ENCODE data around the gene LRRFIP2.
"Not testable (repeated sequence)": the region's sequence is repeated elsewhere in the genome, so short reads cannot be mapped to it uniquely, and the experiment has no call there.

LRRFIP2 gene

GRCh38 chr3:37087870-37088269, 86.5 kb downstream of the LRRFIP2 start:
- no peak for DNase-seq (ENCODE audit: low spot score in 2 of 2)
- H3K36me3 ChIP-seq (replicated peaks): no peaks in the 10 kb centered on the region; the same call in 1 of the 2 replicates
- no peaks in the 10 kb centered on the region for H3K4me1 ChIP-seq
- H3K9me3 ChIP-seq: no peaks in the 10 kb centered on the region
- in situ Hi-C loops (cut with MboI; ENCODE audit: low sequenced_read_pairs): no loop called here
- no peak overlapping the region for H3K4me3 ChIP-seq
- no peaks in the 10 kb centered on the region for H3K27me3 ChIP-seq (ENCODE audit: low read depth)

GRCh38 chr3:37086918-37087317, 87.5 kb downstream of the LRRFIP2 start:
- Histone ChIP-seq H3K4me3 (no peak overlapping the region), H3K27me3 (ENCODE audit: low read depth) (no peaks in the 10 kb centered on the region), H3K36me3 (replicated peaks) (no peaks in the 10 kb centered on the region; the same call in 1 of the 2 replicates), H3K4me1 (no peaks in the 10 kb centered on the region), H3K9me3 (no peaks in the 10 kb centered on the region)
- no peak for DNase-seq (ENCODE audit: low spot score in 2 of 2)
- in situ Hi-C loops (cut with MboI; ENCODE audit: low sequenced_read_pairs): no loop called here

- no peak for DNase-seq (ENCODE audit: low spot score in 2 of 2)
- Histone ChIP-seq H3K4me1 (no peaks in the 10 kb centered on the region), H3K36me3 (replicated peaks) (no peaks in the 10 kb centered on the region; the same call in 1 of the 2 replicates), H3K9me3 (no peaks in the 10 kb centered on the region), H3K27me3 (ENCODE audit: low read depth) (no peaks in the 10 kb centered on the region), H3K4me3 (no peak overlapping the region)
- in situ Hi-C loops (cut with MboI; ENCODE audit: low sequenced_read_pairs): no loop called here
Measured at GRCh38 chr3:37082317-37082716, 92.1 kb downstream of the LRRFIP2 start.

GRCh38 chr3:37075955-37076354, 98.4 kb downstream of the LRRFIP2 start:
- Histone ChIP-seq H3K4me1 (peaks cover 9% of the 10 kb centered on the region), H3K4me3 (no peak overlapping the region), H3K36me3 (replicated peaks) (peaks cover 5% of the 10 kb centered on the region; the same call in 1 of the 2 replicates), H3K27me3 (ENCODE audit: low read depth) (no peaks in the 10 kb centered on the region), H3K9me3 (no peaks in the 10 kb centered on the region)
- in situ Hi-C loops (cut with MboI; ENCODE audit: low sequenced_read_pairs): no loop called here
- no peak for DNase-seq (ENCODE audit: low spot score in 2 of 2)

GRCh38 chr3:37074178-37074577, 100.2 kb downstream of the LRRFIP2 start:
- H3K27me3 ChIP-seq (ENCODE audit: low read depth): no peaks in the 10 kb centered on the region
- in situ Hi-C loops (cut with MboI; ENCODE audit: low sequenced_read_pairs): no loop called here

GRCh38 chr3:37072892-37073291, 101.5 kb downstream of the LRRFIP2 start:
- Histone ChIP-seq H3K36me3 (replicated peaks) (peaks cover 5% of the 10 kb centered on the region; the same call in 1 of the 2 replicates), H3K4me1 (peaks cover 9% of the 10 kb centered on the region), H3K4me3 (no peak overlapping the region), H3K27me3 (ENCODE audit: low read depth) (no peaks in the 10 kb centered on the region), H3K9me3 (no peaks in the 10 kb centered on the region)
- DNase-seq (ENCODE audit: low spot score in 2 of 2): peak; percentile 7 to 60
- in situ Hi-C loops (cut with MboI; ENCODE audit: low sequenced_read_pairs): no loop called here

More at GRCh38 chr3:37074178-37074577, 100.2 kb downstream of the LRRFIP2 start:
- DNase-seq (ENCODE audit: low spot score in 2 of 2): no peak
- Histone ChIP-seq H3K9me3 (no peaks in the 10 kb centered on the region), H3K4me3 (no peak overlapping the region), H3K36me3 (replicated peaks) (peaks cover 5% of the 10 kb centered on the region; the same call in 1 of the 2 replicates), H3K4me1 (peaks cover 9% of the 10 kb centered on the region)

- H3K4me1 ChIP-seq: peaks cover 9% of the 10 kb centered on the region
- no peaks in the 10 kb centered on the region for H3K9me3 ChIP-seq
- in situ Hi-C loops (cut with MboI; ENCODE audit: low sequenced_read_pairs): no loop called here
- H3K27me3 ChIP-seq (ENCODE audit: low read depth): no peaks in the 10 kb centered on the region
- peaks cover 5% of the 10 kb centered on the region; the same call in 1 of the 2 replicates for H3K36me3 ChIP-seq (replicated peaks)
- DNase-seq (ENCODE audit: low spot score in 2 of 2): no peak
- no peak overlapping the region for H3K4me3 ChIP-seq
Measured at GRCh38 chr3:37071921-37072320, 102.5 kb downstream of the LRRFIP2 start.

- Histone ChIP-seq H3K4me3 (no peak overlapping the region), H3K27me3 (ENCODE audit: low read depth) (no peaks in the 10 kb centered on the region), H3K36me3 (replicated peaks) (no peaks in the 10 kb centered on the region; the same call in 1 of the 2 replicates), H3K9me3 (no peaks in the 10 kb centered on the region), H3K4me1 (peaks cover 6% of the 10 kb centered on the region)
- DNase-seq (ENCODE audit: low spot score in 2 of 2): no peak
- in situ Hi-C loops (cut with MboI; ENCODE audit: low sequenced_read_pairs): no loop called here
Measured at GRCh38 chr3:37068031-37068430, 106.4 kb downstream of the LRRFIP2 start.

- no peak overlapping the region for H3K4me3 ChIP-seq
- H3K27me3 ChIP-seq (ENCODE audit: low read depth): no peaks in the 10 kb centered on the region
- in situ Hi-C loops (cut with MboI; ENCODE audit: low sequenced_read_pairs): no loop called here
- no peak for DNase-seq (ENCODE audit: low spot score in 2 of 2)
- no peaks in the 10 kb centered on the region for H3K9me3 ChIP-seq
- H3K36me3 ChIP-seq (replicated peaks): no peaks in the 10 kb centered on the region; the same call in 1 of the 2 replicates
- peaks cover 1% of the 10 kb centered on the region for H3K4me1 ChIP-seq
Measured at GRCh38 chr3:37067577-37067976, 106.8 kb downstream of the LRRFIP2 start.

GRCh38 chr3:37064747-37065146, 109.6 kb downstream of the LRRFIP2 start:
- Histone ChIP-seq H3K9me3 (no peaks in the 10 kb centered on the region), H3K36me3 (replicated peaks) (no peaks in the 10 kb centered on the region; the same call in 1 of the 2 replicates), H3K4me1 (no peaks in the 10 kb centered on the region), H3K4me3 (no peak overlapping the region), H3K27me3 (ENCODE audit: low read depth) (no peaks in the 10 kb centered on the region)
- DNase-seq (ENCODE audit: low spot score in 2 of 2): no peak
- in situ Hi-C loops (cut with MboI; ENCODE audit: low sequenced_read_pairs): no loop called here

- Histone ChIP-seq H3K36me3 (replicated peaks) (peaks cover 22% of the 10 kb centered on the region), H3K4me1 (no peaks in the 10 kb centered on the region), H3K9me3 (no peaks in the 10 kb centered on the region), H3K27me3 (ENCODE audit: low read depth) (no peaks in the 10 kb centered on the region), H3K4me3 (no peak overlapping the region)
- DNase-seq (ENCODE audit: low spot score in 2 of 2): no peak
- in situ Hi-C loops (cut with MboI; ENCODE audit: low sequenced_read_pairs): no loop called here
Measured at GRCh38 chr3:37058117-37058516, 116.3 kb downstream of the LRRFIP2 start.

- no peaks in the 10 kb centered on the region for H3K9me3 ChIP-seq
- H3K4me3 ChIP-seq: no peak overlapping the region
- no peak for DNase-seq (ENCODE audit: low spot score in 2 of 2)
- no peaks in the 10 kb centered on the region for H3K4me1 ChIP-seq
- peaks cover 28% of the 10 kb centered on the region for H3K36me3 ChIP-seq (replicated peaks)
- in situ Hi-C loops (cut with MboI; ENCODE audit: low sequenced_read_pairs): no loop called here
- H3K27me3 ChIP-seq (ENCODE audit: low read depth): no peaks in the 10 kb centered on the region
Measured at GRCh38 chr3:37056826-37057225, 117.6 kb downstream of the LRRFIP2 start.

- H3K4me3 ChIP-seq; H3K4me1 ChIP-seq; H3K9me3 ChIP-seq; H3K27me3 ChIP-seq (ENCODE audit: low read depth); in situ Hi-C loops (cut with MboI; ENCODE audit: low sequenced_read_pairs); DNase-seq (ENCODE audit: low spot score in 2 of 2): not testable (repeated sequence)
- H3K36me3 ChIP-seq (replicated peaks): peaks cover 43% of the 10 kb centered on the region
Measured at GRCh38 chr3:37055077-37055476, 119.3 kb downstream of the LRRFIP2 start.

GRCh38 chr3:37054370-37054769, 120.0 kb downstream of the LRRFIP2 start:
- Histone ChIP-seq H3K4me1 (no peaks in the 10 kb centered on the region), H3K36me3 (replicated peaks) (peaks cover 50% of the 10 kb centered on the region), H3K9me3 (no peaks in the 10 kb centered on the region), H3K4me3 (no peak overlapping the region), H3K27me3 (ENCODE audit: low read depth) (no peaks in the 10 kb centered on the region)
- in situ Hi-C loops (cut with MboI; ENCODE audit: low sequenced_read_pairs): no loop called here
- no peak for DNase-seq (ENCODE audit: low spot score in 2 of 2)

- in situ Hi-C loops (cut with MboI; ENCODE audit: low sequenced_read_pairs): no loop called here
- Histone ChIP-seq H3K4me3 (no peak overlapping the region), H3K4me1 (no peaks in the 10 kb centered on the region), H3K36me3 (replicated peaks) (peaks cover 56% of the 10 kb centered on the region), H3K27me3 (ENCODE audit: low read depth) (no peaks in the 10 kb centered on the region), H3K9me3 (no peaks in the 10 kb centered on the region)
- DNase-seq (ENCODE audit: low spot score in 2 of 2): no peak
Measured at GRCh38 chr3:37053753-37054152, 120.6 kb downstream of the LRRFIP2 start.
